Purkinje cell (primary cell): ENCODE data around the gene ADGRG7. TPM values are rescaled to one million over a fixed set of nuclear protein-coding genes. Genes with fewer than 3 reads are reported as not detected.

Experiments used
- polyA plus RNA-seq: library from polyadenylated mRNA; unstranded; fragments of >200 nt; fragmentation: Nextera tagmentation; gene quantifications from 2 replicates; pipeline ENCODE4 v1.2.1, GENCODE V29; 2014

The ADGRG7 gene, protein sequence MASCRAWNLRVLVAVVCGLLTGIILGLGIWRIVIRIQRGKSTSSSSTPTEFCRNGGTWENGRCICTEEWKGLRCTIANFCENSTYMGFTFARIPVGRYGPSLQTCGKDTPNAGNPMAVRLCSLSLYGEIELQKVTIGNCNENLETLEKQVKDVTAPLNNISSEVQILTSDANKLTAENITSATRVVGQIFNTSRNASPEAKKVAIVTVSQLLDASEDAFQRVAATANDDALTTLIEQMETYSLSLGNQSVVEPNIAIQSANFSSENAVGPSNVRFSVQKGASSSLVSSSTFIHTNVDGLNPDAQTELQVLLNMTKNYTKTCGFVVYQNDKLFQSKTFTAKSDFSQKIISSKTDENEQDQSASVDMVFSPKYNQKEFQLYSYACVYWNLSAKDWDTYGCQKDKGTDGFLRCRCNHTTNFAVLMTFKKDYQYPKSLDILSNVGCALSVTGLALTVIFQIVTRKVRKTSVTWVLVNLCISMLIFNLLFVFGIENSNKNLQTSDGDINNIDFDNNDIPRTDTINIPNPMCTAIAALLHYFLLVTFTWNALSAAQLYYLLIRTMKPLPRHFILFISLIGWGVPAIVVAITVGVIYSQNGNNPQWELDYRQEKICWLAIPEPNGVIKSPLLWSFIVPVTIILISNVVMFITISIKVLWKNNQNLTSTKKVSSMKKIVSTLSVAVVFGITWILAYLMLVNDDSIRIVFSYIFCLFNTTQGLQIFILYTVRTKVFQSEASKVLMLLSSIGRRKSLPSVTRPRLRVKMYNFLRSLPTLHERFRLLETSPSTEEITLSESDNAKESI
- polyA plus RNA-seq, result not detected in 2 replicates

DNA sequence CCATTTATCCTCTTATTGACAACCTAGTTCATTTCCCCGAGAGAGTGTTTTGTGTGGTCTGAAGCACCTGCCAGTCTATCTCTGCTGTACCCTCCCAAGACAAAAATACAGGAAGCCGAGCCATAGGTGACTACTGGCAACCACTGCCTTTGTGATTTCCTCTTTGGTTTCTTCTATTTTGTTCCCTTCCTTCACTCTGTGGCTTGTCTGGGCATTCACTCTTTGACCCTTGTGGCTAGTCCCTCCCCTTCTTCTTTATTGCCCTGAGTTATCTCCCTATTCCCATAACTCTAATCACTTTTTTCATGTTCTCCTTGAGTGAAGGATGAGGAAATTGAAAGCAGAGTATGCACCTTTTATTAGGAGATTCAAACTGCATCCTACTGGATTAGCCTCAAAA lies at the start of gene ADGRG7:
Gene ADGRG7 (plus strand): TSS at position 297 of the 400 bp plus-strand sequence. CDS start 256 bp downstream, outside the sequence.

DNA sequence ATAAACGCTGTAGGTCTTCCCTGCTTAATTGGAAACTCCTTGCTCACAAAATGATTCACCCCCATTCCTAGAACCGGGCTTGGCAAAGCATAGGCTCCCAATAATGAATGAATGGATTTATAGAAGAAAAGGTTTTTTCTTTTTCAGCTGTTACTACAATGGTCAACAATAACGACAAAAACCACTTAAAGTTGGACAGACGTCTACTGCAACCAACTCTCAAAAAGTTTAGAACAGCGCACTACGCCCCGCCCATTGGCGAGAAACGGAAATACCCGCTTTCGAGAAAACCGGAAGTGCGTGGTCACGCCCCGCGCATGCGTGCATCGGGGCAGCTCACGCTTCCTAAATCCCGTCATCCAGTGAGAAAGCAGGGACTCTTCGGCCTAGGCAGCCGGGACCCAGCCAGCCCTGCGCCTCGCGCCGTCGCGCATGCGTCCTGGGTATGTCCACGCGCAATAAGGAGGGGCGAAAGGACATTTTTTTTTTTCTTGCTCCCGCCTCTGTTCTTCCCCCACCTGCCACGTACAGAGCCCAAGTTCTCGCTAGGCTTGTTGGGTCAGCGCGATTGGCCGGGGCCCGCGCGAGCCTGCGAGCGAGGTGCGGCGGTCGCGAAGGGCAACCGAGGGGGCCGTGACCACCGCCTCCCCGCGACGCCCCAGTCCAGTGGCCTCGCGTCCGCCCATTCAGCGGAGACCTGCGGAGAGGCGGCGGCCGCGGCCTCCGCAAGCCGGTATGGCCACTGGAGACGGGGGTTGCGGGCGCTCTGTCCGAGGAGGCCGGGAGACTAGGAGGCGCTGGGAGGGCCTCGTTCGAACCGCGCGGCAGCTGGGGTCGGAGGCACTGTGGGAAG lies 99.8 kb downstream of the ADGRG7 start, which contains the start of gene TFG:
Gene TFG (plus strand): TSS at position 506 of the 853 bp plus-strand sequence. CDS start 4,192 bp downstream, outside the sequence.

Other genes with a start within 250 kb of the ADGRG7 start
- gene TOMM70, start 208.5 kb upstream of the ADGRG7 start, polyA plus RNA-seq, result 27.9 and 41.9 TPM in 2 replicates
- gene LNP1, start 208.1 kb upstream of the ADGRG7 start, polyA plus RNA-seq, result 5.7 and 9.9 TPM in 2 replicates
- gene TMEM45A, start 117.0 kb upstream of the ADGRG7 start, polyA plus RNA-seq, result 0.12 and 0.13 TPM in 2 replicates
- gene TFG, start 99.9 kb downstream of the ADGRG7 start, polyA plus RNA-seq, result 133 and 149 TPM in 2 replicates